OCI-LY3 (cell line): ENCODE measurements around the gene BEGAIN.

Experiments used
- CTCF ChIP-seq: fragments of 200-600, 300-600 bp; sonication (generic); IDR thresholded peaks from 2 replicates; pipeline ENCODE4 v1.5.1; 2014; ENCODE audit warnings: antibody characterized with exemption, low read length, low read depth
- EZH2phosphoT487 ChIP-seq: fragments of 200-600 bp; shearing (Covaris generic); IDR thresholded peaks from 2 replicates; pipeline ENCODE4 v1.6.1; 2018; ENCODE audit warnings: antibody characterized with exemption, mixed run types, low read depth

GRCh38 chr14:100560471-100560870, 26.7 kb downstream of the BEGAIN start:
- TF ChIP-seq CTCF (no peak), EZH2phosphoT487 (no peak)
